ENCODE measurements around the gene FOXL3.

DNA sequence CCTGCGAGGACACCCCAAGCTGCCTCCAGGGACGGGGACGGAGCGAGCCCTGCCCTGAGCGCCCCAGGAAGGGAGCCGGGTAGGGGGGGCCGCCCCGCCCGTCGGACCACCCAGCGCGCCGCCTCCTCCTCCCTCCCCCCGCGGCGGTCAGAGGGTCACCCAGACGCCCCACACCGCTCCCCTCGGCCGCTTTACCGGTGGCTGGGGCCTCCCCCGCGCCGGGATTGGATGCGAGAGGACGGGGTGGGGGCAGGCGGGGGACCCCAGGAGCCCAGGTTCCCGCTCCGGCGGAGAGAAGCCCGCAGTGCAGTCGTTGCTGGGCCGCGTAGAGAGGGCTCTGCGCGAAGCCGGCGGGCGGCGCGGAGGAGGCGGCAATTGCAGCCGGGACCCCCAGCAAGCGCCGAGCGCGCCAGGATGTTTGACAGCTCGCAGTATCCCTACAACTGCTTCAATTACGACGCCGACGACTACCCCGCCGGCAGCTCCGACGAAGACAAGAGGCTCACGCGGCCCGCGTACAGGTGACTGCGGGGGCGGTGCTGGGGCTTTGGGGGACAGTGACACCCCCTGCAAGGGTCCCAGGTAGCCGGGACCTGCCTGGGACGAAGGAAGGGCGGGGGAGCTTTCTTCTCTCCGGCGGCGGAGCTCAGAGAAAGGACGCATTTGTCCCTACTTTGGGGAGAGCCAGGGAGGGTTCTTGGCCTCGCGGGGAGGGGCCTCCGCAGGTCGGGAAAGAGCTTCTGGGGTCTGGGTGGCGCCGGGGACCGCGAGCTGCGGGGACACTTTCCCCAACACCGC lies at the start of gene FOXL3:
- TF ChIP-seq, protein P1, sequence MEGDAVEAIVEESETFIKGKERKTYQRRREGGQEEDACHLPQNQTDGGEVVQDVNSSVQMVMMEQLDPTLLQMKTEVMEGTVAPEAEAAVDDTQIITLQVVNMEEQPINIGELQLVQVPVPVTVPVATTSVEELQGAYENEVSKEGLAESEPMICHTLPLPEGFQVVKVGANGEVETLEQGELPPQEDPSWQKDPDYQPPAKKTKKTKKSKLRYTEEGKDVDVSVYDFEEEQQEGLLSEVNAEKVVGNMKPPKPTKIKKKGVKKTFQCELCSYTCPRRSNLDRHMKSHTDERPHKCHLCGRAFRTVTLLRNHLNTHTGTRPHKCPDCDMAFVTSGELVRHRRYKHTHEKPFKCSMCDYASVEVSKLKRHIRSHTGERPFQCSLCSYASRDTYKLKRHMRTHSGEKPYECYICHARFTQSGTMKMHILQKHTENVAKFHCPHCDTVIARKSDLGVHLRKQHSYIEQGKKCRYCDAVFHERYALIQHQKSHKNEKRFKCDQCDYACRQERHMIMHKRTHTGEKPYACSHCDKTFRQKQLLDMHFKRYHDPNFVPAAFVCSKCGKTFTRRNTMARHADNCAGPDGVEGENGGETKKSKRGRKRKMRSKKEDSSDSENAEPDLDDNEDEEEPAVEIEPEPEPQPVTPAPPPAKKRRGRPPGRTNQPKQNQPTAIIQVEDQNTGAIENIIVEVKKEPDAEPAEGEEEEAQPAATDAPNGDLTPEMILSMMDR (tag by site-specific recombination; IDR thresholded peaks at IDR 0.05), result no peak
- TF ChIP-seq, protein P2, sequence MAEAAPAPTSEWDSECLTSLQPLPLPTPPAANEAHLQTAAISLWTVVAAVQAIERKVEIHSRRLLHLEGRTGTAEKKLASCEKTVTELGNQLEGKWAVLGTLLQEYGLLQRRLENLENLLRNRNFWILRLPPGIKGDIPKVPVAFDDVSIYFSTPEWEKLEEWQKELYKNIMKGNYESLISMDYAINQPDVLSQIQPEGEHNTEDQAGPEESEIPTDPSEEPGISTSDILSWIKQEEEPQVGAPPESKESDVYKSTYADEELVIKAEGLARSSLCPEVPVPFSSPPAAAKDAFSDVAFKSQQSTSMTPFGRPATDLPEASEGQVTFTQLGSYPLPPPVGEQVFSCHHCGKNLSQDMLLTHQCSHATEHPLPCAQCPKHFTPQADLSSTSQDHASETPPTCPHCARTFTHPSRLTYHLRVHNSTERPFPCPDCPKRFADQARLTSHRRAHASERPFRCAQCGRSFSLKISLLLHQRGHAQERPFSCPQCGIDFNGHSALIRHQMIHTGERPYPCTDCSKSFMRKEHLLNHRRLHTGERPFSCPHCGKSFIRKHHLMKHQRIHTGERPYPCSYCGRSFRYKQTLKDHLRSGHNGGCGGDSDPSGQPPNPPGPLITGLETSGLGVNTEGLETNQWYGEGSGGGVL (tag by site-specific recombination; IDR thresholded peaks at IDR 0.05), result no peak
- TF ChIP-seq ZNF664 (tag by site-specific recombination; IDR thresholded peaks at IDR 0.05) (no peak), ZNF138 (tag by site-specific recombination; IDR thresholded peaks at IDR 0.05; ENCODE audit: borderline replicate concordance) (no peak), REPIN1 (tag by site-specific recombination; IDR thresholded peaks at IDR 0.05; ENCODE audit: low read depth) (no peak), ZNF350 (tag by site-specific recombination; IDR thresholded peaks at IDR 0.05) (no peak), WT1 (tag by site-specific recombination; IDR thresholded peaks at IDR 0.05) (no peak), GLIS2 (tag by site-specific recombination; IDR thresholded peaks at IDR 0.05) (no peak), TRIM28 (IDR thresholded peaks at IDR 0.05; ENCODE audit: borderline replicate concordance, low read length) (no peak)
- TF ChIP-seq, protein P3, sequence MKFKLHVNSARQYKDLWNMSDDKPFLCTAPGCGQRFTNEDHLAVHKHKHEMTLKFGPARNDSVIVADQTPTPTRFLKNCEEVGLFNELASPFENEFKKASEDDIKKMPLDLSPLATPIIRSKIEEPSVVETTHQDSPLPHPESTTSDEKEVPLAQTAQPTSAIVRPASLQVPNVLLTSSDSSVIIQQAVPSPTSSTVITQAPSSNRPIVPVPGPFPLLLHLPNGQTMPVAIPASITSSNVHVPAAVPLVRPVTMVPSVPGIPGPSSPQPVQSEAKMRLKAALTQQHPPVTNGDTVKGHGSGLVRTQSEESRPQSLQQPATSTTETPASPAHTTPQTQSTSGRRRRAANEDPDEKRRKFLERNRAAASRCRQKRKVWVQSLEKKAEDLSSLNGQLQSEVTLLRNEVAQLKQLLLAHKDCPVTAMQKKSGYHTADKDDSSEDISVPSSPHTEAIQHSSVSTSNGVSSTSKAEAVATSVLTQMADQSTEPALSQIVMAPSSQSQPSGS (tag by site-specific recombination; IDR thresholded peaks at IDR 0.05; ENCODE audit: low read depth), result no peak
- TF ChIP-seq, protein P4, sequence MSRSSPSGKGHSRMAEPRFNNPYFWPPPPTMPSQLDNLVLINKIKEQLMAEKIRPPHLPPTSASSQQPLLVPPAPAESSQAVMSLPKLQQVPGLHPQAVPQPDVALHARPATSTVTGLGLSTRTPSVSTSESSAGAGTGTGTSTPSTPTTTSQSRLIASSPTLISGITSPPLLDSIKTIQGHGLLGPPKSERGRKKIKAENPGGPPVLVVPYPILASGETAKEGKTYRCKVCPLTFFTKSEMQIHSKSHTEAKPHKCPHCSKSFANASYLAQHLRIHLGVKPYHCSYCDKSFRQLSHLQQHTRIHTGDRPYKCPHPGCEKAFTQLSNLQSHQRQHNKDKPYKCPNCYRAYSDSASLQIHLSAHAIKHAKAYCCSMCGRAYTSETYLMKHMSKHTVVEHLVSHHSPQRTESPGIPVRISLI (tag by site-specific recombination; IDR thresholded peaks at IDR 0.05), result no peak
